Upper lobe of left lung (tissue), 6 donors: ENCODE results near the gene RCE1. TPM values are rescaled to one million over a fixed set of nuclear protein-coding genes. Genes with fewer than 3 reads are reported as not detected.

Experiments
- ATAC-seq, 2 donors: fragments of 200-7000 bp; cut with Tn5 transposase; one replicate each; pipeline ENCODE4 v1.9.1; 2022; ENCODE audit warnings: mild to moderate bottlenecking in 2 of 2, moderate library complexity in 2 of 2; ENCODE audit not compliant: low FRiP score in 2 of 2
- DNase-seq, 2 donors: peaks; one replicate each; pipeline ENCODE4 v3.0.0-alpha.2; 2019 to 2020
- H3K27ac ChIP-seq, 4 donors: fragments of 200-600 bp; sonication (generic); one replicate each; pipeline ENCODE4 v1.5.1; 2016 to 2019
- H3K27me3 ChIP-seq, 4 donors: fragments of 200-600 bp; sonication (generic); one replicate each; pipeline ENCODE4 v1.5.1; 2017 to 2019
- H3K36me3 ChIP-seq, 4 donors: fragments of 200-600 bp; sonication (generic); one replicate each; pipeline ENCODE4 v1.5.1; 2016 to 2019
- H3K4me1 ChIP-seq, 4 donors: fragments of 200-600 bp; sonication (generic); one replicate each; pipeline ENCODE4 v1.5.1; 2018 to 2019
- H3K4me3 ChIP-seq, 4 donors: fragments of 200-600 bp; sonication (generic); one replicate each; pipeline ENCODE4 v1.5.1; 2017 to 2019; ENCODE audit warnings: mild to moderate bottlenecking in 2 of 4, moderate library complexity in 1 of 4
- H3K9me3 ChIP-seq, 4 donors: fragments of 200-600 bp; sonication (generic); one replicate each; pipeline ENCODE4 v1.5.1; 2018 to 2019
- CTCF ChIP-seq, 6 experiments: fragments of 450-650 bp in 4 of 6; fragments of 200-600 bp in 2 of 6; sonication (generic) in 2 of 6; IDR thresholded peaks; one replicate each; pipeline ENCODE4 v1.5.1; 2016 to 2019; ENCODE audit warnings: antibody characterized with exemption in 6 of 6
- EP300 ChIP-seq, 4 donors: sonication (generic); formaldehyde crosslinking; IDR thresholded peaks; one replicate each; pipeline ENCODE4 v1.5.1; 2017; ENCODE audit warnings: antibody characterized with exemption in 4 of 4, control low read depth in 2 of 4
- POLR2A ChIP-seq, 4 donors: fragments of 450-650 bp; IDR thresholded peaks; one replicate each; pipeline ENCODE4 v1.5.1; 2016 to 2017; ENCODE audit warnings: antibody characterized with exemption in 4 of 4, mild to moderate bottlenecking in 2 of 4
- POLR2AphosphoS5 ChIP-seq, 2 donors: sonication (generic); formaldehyde crosslinking; IDR thresholded peaks; one replicate each; pipeline ENCODE4 v1.5.1; 2017; ENCODE audit warnings: antibody characterized with exemption in 2 of 2
- WGBS, 2 donors: methylation state at CpG; one replicate each; pipeline ENCODE4 v1.1.5; 2017 to 2018; 5-methylcytosine and 5-hydroxymethylcytosine counted together
- total RNA-seq, 6 donors: library from RNA; depleted of rRNA in 4 of 6; stranded (reverse); fragments of >200 nt in 4 of 6; gene quantifications; one replicate each; pipeline versions ENCODE4 v1.1.0 to v1.2.1, GENCODE V29; 2016 to 2021
- donor health status: DM: no; HTN: no; CAD: no; lungs with moderate emphysema.
- donor health status: DM: no; HTN: yes; CAD: no; lungs with severe emphysema.

RCE1 gene
- total RNA-seq, 6 donors from 2014 or later = 7.2 to 28.6 (median 17.5) TPM

GRCh38 chr11:66879999-66880398 lies 36.8 kb downstream of the RCE1 start:
- H3K27ac ChIP-seq = no peak overlapping the region
- DNase-seq = no peak

GRCh38 chr11:66880496-66881450 lies 37.5 kb downstream of the RCE1 start:
- H3K4me1 ChIP-seq = peaks cover 11 to 29% (median 16%) of the 10 kb centered on the region in 4 donors
- no peaks in the 10 kb centered on the region for H3K27me3 ChIP-seq
- H3K9me3 ChIP-seq = no peaks in the 10 kb centered on the region
- ATAC-seq = no peak
- no peak overlapping the region for H3K4me3 ChIP-seq
- no peaks in the 10 kb centered on the region for H3K36me3 ChIP-seq
- TF ChIP-seq EP300 (IDR thresholded peaks at IDR 0.05) (no peak), POLR2A (IDR thresholded peaks at IDR 0.05) (no peak), CTCF (IDR thresholded peaks at IDR 0.05) (no peak), POLR2AphosphoS5 (IDR thresholded peaks at IDR 0.05) (no peak)
- WGBS, 2 donors = 37 to 62% methylated on average over 10 to 14 of the region's 14 CpGs
- DNase-seq = no peak
- no peak overlapping the region for H3K27ac ChIP-seq

More at GRCh38 chr11:66879999-66880398, 36.8 kb downstream of the RCE1 start:
- Histone ChIP-seq H3K27me3 (no peaks in the 10 kb centered on the region), H3K9me3 (no peaks in the 10 kb centered on the region), H3K4me3 (no peak overlapping the region), H3K36me3 (no peaks in the 10 kb centered on the region), H3K4me1 (peaks cover 11 to 29% (median 16%) of the 10 kb centered on the region in 4 donors)
- WGBS, 2 donors = 75 to 89% methylated on average over 8 of the region's 8 CpGs
- no peak for ATAC-seq
- TF ChIP-seq POLR2A (IDR thresholded peaks at IDR 0.05) = no peak
- no peak for TF ChIP-seq POLR2AphosphoS5 (IDR thresholded peaks at IDR 0.05)
- TF ChIP-seq EP300 (IDR thresholded peaks at IDR 0.05) = no peak
- no peak for TF ChIP-seq CTCF (IDR thresholded peaks at IDR 0.05)

DNA sequence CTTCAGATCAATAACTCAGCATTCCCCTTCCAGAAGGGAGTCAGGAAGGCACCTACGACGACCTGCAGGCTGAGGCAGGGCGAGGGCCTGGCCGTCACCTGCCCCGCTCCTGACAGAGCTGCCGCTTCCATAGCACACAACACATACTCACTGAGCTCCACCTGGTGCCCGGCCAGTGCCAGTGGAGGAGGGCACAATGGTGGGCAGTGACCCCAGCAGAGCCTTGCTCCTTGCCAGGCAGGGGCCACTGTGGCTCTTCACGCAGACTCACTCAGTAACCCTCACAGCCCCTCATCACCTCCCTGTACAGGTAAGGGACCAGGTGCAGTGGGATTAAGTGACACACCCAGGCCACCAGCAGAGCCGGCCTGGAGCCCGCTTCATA lies 38.2 kb downstream of the RCE1 start:
- Histone ChIP-seq H3K4me3 (no peak overlapping the region), H3K27ac (no peak overlapping the region), H3K36me3 (no peaks in the 10 kb centered on the region), H3K4me1 (peaks cover 11 to 29% (median 16%) of the 10 kb centered on the region in 4 donors), H3K27me3 (no peaks in the 10 kb centered on the region), H3K9me3 (no peaks in the 10 kb centered on the region)
- DNase-seq (peak in 1 of 2 donors; percentile 65), ATAC-seq (peak in 1 of 2 donors; percentile 1)
- TF ChIP-seq CTCF (IDR thresholded peaks at IDR 0.05) (no peak), POLR2A (IDR thresholded peaks at IDR 0.05) (no peak), EP300 (IDR thresholded peaks at IDR 0.05) (no peak), POLR2AphosphoS5 (IDR thresholded peaks at IDR 0.05) (no peak)
- 87 to 91% methylated on average over 10 of the region's 10 CpGs for WGBS, 2 donors

GRCh38 chr11:66881927-66882452 lies 38.7 kb downstream of the RCE1 start:
- ATAC-seq (no peak), DNase-seq (no peak)
- Histone ChIP-seq H3K4me1 (peaks cover 11 to 29% (median 16%) of the 10 kb centered on the region in 4 donors), H3K27ac (peak overlapping the region in 1 of 4 donors; percentile 17), H3K36me3 (no peaks in the 10 kb centered on the region), H3K9me3 (no peaks in the 10 kb centered on the region), H3K4me3 (no peak overlapping the region), H3K27me3 (no peaks in the 10 kb centered on the region)
- WGBS, 2 donors = 84 to 97% methylated on average over 6 to 9 of the region's 9 CpGs
- no peak for TF ChIP-seq POLR2A (IDR thresholded peaks at IDR 0.05)
- no peak for TF ChIP-seq EP300 (IDR thresholded peaks at IDR 0.05)
- TF ChIP-seq CTCF (IDR thresholded peaks at IDR 0.05) = no peak
- no peak for TF ChIP-seq POLR2AphosphoS5 (IDR thresholded peaks at IDR 0.05)
